ENCODE data around the gene RYR1.
A peak's percentile ranks its signal among the peaks of the same experiment; 100 is the strongest.

RYR1 gene

GRCh38 chr19:38542040-38542439, 108.5 kb downstream of the RYR1 start:
- H3K27ac ChIP-seq: no peak overlapping the region
- TF ChIP-seq ZFX (IDR thresholded peaks at IDR 0.05; ENCODE audit: borderline replicate concordance) (no peak), CTCF (IDR thresholded peaks at IDR 0.05) (no peak)

- H3K27ac ChIP-seq: peak overlapping the region; percentile 81
- TF ChIP-seq CTCF (IDR thresholded peaks at IDR 0.05) (no peak), ZFX (IDR thresholded peaks at IDR 0.05; ENCODE audit: borderline replicate concordance) (no peak)
Observed at GRCh38 chr19:38543286-38543806, 109.9 kb downstream of the RYR1 start.

- peak overlapping the region; percentile 81 for H3K27ac ChIP-seq
- peak; percentile 79; the same call in 1 of the 2 replicates for TF ChIP-seq CTCF (IDR thresholded peaks at IDR 0.05)
- no peak for TF ChIP-seq ZFX (IDR thresholded peaks at IDR 0.05; ENCODE audit: borderline replicate concordance)
Observed at GRCh38 chr19:38543807-38544568, 110.5 kb downstream of the RYR1 start.

GRCh38 chr19:38544569-38545315, 111.3 kb downstream of the RYR1 start:
- peak overlapping the region; percentile 81 for H3K27ac ChIP-seq
- no peak for TF ChIP-seq ZFX (IDR thresholded peaks at IDR 0.05; ENCODE audit: borderline replicate concordance)
- peak; percentile 46 for TF ChIP-seq CTCF (IDR thresholded peaks at IDR 0.05)

GRCh38 chr19:38545596-38545995, 112.1 kb downstream of the RYR1 start:
- TF ChIP-seq CTCF (IDR thresholded peaks at IDR 0.05) (no peak), ZFX (IDR thresholded peaks at IDR 0.05; ENCODE audit: borderline replicate concordance) (no peak)
- H3K27ac ChIP-seq: no peak overlapping the region

GRCh38 chr19:38547421-38547820, 113.9 kb downstream of the RYR1 start:
- TF ChIP-seq ZFX (IDR thresholded peaks at IDR 0.05; ENCODE audit: borderline replicate concordance) (no peak), CTCF (IDR thresholded peaks at IDR 0.05) (no peak)
- H3K27ac ChIP-seq: no peak overlapping the region

- no peak overlapping the region for H3K27ac ChIP-seq
- TF ChIP-seq ZFX (IDR thresholded peaks at IDR 0.05; ENCODE audit: borderline replicate concordance): no peak
- no peak for TF ChIP-seq CTCF (IDR thresholded peaks at IDR 0.05)
Observed at GRCh38 chr19:38549061-38549460, 115.6 kb downstream of the RYR1 start.

All from 22Rv1 (cell line).